ENCODE measurements around the gene OGDH.

GRCh38 chr7:44572771-44573170, 33.7 kb upstream of the OGDH start:
- TF ChIP-seq CTCF (IDR thresholded peaks at IDR 0.05; ENCODE audit: insufficient read depth, low read depth, low read length) (no peak), EZH2 (IDR thresholded peaks at IDR 0.05; ENCODE audit: insufficient read depth, low read length) (no peak)
